Body of pancreas (tissue), 4 donors: ENCODE measurements around the gene F8.

Experiments used
- CTCF ChIP-seq, 7 experiments: fragments of 450-650 bp in 4 of 7; fragments of 200-600 bp in 3 of 7; sonication (generic) in 3 of 7; IDR thresholded peaks; one replicate each; pipeline ENCODE4 v1.5.1; 2016 to 2019; ENCODE audit warnings: antibody characterized with exemption in 7 of 7
- POLR2A ChIP-seq, 3 donors: fragments of 450-650 bp; IDR thresholded peaks; one replicate each; pipeline ENCODE4 v1.6.1; 2016; ENCODE audit warnings: antibody characterized with exemption in 3 of 3, mild to moderate bottlenecking in 2 of 3

DNA sequence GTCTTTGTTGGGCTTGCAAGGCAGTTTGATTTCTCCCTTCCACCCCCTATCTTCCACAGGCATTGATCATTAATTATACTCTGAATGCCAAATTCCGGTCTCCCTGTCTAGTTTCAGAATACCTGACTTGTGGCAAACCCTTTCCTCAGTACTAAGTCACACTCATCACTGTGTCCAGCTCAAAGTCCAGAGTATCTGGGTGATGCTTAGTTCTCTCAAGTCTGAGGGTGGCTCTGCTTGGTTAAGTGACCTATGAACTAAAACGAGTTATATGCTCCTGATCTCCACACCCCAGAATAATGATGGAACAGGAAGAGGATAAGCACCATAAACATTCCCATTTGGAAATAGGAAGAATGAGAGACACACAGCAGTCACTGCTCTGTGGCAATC is 194.5 kb downstream of the F8 start:
- TF ChIP-seq CTCF (IDR thresholded peaks at IDR 0.05) = no peak
- no peak for TF ChIP-seq POLR2A (IDR thresholded peaks at IDR 0.05)
